Cerebellar nuclear complex (tissue), 1 donor: ENCODE data around the gene HSDL1.

Source experiments
- DNase-seq, 2 experiments: peaks; one replicate each; lab custom pipeline; 2025; lab: John Stamatoyannopoulos, UW

HSDL1 gene

DNA sequence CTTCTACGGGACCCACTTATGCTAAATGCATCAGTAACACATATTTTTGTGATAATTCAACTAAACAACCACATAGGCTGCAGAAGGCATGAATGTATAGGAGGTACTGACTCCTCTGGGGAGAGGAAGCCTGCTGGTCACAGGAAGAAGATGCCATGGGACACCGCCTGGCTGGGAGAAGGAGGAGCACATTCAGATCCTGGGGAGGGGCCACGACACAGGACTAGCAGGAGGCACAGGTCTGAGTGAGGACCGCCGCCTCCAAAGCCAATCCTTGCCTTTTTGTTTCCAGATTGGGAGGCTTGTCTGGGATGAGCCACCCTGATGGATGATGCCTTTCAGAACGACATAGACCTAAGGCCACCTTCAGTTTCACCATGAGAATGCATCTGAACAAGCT lies 62.9 kb downstream of the HSDL1 start:
- DNase-seq = no peak

DNA sequence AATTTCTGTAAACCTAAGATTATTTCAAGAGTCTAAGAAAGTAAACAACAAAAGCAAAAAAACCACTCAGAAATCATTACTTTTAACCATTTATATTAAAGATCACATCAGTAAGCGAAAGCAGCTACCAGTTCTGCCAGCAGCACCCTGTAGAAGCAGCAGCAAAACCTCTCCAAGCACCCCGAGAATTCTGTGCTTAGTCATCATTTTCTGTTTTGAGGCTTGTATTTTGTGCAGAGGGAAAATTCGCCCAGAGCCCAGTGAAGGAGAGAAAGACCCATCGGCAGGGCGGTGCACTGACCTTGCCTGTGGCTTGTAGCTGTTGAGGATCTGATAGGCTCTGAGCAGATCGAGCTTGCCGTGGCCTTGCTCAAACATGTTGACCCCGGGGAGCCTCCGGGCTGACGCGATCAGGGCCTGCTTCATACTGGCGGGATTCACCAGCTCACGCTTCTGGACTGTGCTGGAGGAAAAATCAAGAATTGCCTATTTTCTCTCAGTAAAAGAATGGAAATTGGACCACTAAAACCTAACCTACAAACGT lies 63.5 kb downstream of the HSDL1 start:
- no peak for DNase-seq

DNA sequence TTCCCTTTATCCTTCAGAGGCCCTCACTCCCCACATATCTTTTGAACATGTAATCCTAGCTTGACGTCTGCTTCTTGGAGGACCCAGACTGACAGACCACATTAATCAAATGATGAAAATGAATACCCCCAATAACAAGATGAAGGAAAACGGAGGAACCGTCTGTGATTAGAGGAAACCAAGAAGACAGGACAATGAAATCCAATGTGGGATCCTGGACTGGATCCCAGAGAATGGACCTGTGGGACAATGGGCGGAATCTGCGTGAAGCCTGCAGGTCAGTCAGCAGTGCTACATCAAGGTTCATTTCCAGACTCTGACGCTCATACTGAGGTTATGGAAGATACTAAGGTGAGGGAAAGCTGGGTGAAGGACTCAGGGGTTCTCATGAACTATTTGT lies 64.2 kb downstream of the HSDL1 start:
- DNase-seq = no peak

DNA sequence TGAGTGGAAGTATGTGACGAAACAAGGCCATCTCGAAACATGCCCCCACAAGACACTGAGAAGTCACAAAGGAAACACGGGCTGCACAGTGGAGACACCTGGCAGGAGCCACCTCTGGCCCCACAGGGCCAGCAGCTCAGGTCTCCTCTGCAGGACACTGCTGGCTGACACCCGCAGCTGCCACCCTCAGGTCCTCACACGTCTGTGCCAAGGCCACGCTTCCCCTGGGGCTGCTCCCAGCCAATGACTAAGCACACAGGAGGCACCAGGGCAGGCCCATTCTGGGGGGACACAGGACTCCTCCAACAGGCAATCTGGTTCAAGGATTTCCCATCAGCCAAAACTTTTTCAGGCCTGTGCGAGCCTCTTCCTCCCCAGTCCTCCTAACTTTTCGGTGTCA lies 64.6 kb downstream of the HSDL1 start:
- DNase-seq = no peak

DNA sequence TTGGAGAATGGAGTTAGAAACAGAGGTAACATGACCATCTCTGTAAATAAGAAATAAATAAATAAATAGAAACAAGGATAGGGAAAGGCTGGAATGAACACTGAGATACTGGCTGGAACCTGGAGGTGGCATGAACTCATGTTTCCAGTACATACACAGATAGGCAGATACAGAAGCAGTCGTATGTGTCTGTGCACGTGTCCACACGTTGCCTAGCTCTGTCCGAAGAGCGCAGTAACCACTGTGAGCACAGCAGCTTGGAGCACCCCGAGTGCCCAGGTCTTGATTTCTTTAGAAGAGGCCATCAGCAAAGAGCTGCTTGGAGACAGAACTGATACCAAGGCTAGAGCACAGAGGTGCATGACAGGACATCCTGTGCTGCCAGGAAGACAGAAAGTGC lies 65.3 kb downstream of the HSDL1 start:
- no peak for DNase-seq

DNA sequence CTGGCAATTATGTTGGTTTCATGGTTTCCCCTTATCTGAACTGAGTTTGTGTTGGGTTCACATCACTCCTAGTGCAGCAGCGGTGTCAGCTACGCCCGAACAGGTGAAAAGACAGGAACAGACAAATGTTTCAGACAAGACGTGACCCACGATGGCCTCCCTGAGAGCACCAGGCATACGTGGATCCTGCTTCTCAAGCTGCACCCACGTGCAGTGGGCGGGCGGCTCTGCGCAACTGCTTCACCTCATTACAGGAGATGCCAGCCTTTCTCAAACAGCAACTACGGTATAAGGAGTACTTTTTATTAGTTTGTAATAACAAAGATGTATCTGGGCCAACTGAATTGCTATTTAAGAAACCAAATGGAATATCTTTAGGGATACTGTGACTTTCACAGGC lies 69.6 kb downstream of the HSDL1 start:
- no peak for DNase-seq

DNA sequence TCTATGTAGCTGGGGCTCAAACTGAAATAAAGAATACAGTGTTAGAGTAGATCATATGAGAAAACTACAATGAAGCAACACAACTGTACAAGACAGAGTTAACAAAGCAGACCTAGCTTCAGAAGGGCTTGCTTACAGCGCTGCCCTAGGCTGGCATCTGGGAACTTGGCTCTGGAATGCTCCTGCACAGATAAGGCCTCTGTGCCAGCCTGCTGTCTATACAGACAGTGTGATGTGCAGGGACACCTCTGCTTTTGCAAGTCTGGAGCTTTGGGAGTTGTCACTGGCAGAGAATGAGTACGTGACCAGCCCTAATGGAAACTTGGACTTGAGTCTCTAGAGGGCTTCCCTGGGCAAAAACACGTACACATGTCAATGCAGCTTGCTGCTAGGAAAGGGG lies 70.3 kb downstream of the HSDL1 start:
- DNase-seq = no peak
